SW 1271 (cell line): ENCODE results near the gene TELO2.
"Not testable (repeated sequence)": the region's sequence is repeated elsewhere in the genome, so short reads cannot be mapped to it uniquely, and the experiment has no call there.

Source experiments
- DNase-seq, 2 experiments: peaks; one replicate each; lab custom pipeline; 2025; lab: John Stamatoyannopoulos, UW

The TELO2 gene

DNA sequence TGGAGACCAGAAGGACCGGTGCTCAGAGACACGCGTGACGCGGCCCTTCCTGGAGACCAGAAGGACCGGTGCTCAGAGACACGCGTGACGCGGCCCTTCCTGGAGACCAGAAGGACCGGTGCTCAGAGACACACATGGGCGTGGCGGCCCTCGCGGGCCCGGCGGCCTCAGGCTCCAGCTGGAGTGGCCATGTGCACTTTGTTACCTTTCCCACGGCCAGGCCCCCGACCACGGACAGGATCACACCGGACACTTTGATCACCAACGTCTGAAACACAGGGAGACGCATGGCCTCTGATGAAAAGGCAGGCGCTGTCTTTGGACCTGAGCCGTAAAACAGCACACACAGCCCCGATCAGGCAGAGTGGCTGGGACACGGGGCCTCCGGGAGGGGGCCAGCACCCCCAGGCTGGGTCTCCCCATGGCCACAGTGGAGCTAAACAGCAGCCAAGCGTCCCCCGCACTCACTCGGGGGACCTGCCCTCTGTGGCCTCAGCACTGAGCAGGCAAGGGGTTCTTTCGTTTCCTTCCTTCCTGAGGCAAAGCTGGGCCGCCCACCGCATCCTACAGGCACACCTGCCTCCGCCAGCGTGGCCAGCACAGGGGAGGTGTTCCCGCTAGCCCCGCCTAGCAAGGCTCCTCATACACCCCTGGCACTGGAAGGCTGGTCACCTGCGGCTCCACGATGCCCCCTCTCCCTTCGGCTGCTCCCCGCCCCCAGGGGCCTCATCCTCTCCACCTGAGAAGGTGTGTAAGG is 35.5 kb upstream of the TELO2 start:
- DNase-seq: no peak

GRCh38 chr16:1458336-1458976 is 34.7 kb upstream of the TELO2 start:
- DNase-seq: no peak

DNA sequence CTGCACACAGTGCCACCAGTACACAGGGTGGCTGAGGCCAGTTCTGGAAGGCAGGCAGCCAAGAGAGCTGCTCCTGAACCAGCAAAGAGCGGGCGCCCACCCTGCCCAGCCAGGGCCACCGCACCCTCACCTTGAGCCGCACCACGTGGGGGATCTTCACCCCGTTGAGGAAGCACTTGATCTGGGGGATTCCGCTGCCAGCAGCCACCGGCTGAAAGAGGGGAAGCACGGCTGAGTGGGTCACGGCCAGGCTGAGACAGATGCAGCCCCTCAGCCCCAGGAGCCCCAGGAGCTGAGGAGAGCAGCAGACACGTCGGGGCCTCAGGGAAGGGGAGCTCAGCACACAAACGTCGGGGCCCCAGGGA is 34.2 kb upstream of the TELO2 start:
- no peak for DNase-seq

DNA sequence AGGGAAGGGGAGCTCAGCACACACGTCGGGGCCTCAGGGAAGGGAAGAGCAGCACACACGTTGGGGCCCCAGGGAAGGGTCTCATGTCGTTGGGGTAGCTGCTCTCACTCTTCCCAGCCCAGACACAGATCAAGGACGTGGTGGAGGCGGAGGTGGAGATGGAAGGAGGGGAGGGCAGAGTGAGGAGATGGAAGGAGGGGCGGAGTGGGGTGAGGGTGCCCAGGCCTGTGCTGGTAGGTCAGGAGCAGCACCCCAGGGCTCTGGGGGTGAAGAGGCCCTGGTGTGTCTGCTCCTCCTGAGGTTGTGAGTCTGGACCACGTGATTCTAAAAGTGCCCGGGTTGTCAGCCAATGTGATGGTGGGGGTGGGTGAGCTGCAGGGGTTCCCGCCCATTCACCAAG is 33.2 kb upstream of the TELO2 start:
- DNase-seq: no peak

- no peak for DNase-seq
Measured at GRCh38 chr16:1460602-1461138, 32.5 kb upstream of the TELO2 start.

DNA sequence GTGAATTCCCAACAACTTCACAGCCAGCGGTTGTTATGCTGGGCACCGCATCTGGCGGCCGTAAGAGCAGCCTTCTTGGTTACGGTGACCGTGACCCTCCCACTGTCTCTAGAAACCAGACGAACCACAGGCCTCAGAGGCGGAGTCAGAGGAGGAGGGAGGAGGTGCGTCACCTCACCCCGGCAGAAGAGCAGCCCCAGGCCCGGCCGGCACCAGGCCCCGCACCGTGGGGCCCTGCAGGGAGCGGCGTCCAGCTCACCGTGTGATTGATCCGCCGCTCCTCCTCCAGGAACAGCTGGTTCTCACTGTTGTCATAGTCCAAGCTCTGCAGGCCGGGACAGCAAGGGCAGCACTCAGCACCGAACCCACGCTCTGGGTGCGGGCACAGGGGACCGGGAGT is 32.0 kb upstream of the TELO2 start:
- DNase-seq: no peak

DNA sequence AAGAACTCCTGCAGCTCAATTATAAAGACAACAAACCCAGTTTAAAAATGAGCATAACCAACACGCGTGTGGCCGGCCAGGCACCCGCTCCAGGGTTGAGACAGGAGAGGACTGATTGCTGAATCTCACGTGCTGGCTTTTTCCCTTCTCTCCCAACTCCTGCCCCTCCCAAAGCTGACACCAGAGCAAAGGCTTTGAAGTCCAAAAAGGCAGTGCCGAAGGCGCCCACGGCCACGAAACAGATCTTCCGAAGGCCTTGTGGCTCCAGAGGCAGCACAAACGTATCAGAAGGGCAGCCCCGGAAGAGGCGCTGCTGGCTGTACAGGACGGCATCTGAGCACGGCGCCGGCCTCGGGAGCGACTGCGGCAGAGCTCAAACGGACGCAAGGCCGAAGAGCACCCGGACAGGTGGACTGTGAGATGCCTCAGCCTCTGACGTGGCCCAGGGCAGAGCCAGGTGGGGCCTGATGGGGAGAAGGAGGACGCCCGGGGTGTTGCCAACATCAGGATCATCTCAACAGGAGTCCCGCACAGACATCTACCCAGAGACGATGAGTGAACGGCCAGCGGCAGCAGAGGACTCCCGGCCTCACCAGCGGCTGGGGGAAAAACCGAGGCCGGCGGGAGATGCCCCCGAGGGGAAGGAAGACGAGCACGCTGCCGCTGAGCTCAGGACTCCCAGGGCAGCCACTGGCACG is 28.8 kb upstream of the TELO2 start:
- DNase-seq: no peak

- no peak for DNase-seq
Measured at GRCh38 chr16:1464894-1465566, 28.1 kb upstream of the TELO2 start.

GRCh38 chr16:1465567-1465915 is 27.6 kb upstream of the TELO2 start:
- DNase-seq: no peak

GRCh38 chr16:1466054-1466453 is 27.1 kb upstream of the TELO2 start:
- no peak for DNase-seq

- DNase-seq: no peak
Measured at GRCh38 chr16:1466968-1467521, 26.1 kb upstream of the TELO2 start.

DNA sequence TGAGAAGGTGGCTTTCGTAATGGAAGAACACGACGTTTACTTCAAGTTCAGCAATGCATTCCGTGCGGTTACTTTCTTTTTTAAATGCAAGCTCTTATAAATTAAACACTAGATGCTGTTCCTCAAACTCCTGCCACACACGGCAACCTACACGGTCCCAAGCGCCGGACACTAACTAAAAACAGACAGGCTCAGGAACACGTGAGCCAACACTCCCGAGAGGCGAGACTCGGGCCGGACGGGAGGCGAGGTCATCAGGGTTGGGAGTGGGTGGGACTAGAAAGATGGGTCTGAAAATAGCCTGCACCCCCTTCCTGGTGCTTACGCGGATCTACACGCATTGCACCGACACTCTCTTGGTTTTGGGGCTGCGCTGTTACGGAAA is 24.7 kb upstream of the TELO2 start:
- no peak for DNase-seq

DNA sequence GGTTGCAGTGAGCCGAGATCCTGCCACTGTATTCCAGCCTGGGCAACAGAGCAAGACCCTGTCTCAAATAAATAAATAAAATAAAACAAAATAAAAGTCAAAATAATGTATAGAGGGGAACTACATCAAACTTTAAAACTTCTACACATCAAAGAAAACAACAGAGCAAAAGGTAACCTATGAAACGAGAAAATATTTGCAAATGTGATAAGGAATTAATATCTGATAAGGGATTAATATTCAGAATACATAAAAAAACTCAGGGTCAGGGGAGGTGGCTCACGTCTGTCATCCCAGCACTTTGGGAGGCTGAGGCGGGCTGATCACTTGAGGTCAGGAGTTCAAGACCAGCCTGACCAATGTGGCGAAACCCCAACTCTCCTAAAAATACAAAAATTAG is 24.0 kb upstream of the TELO2 start:
- not testable (repeated sequence) for DNase-seq

DNA sequence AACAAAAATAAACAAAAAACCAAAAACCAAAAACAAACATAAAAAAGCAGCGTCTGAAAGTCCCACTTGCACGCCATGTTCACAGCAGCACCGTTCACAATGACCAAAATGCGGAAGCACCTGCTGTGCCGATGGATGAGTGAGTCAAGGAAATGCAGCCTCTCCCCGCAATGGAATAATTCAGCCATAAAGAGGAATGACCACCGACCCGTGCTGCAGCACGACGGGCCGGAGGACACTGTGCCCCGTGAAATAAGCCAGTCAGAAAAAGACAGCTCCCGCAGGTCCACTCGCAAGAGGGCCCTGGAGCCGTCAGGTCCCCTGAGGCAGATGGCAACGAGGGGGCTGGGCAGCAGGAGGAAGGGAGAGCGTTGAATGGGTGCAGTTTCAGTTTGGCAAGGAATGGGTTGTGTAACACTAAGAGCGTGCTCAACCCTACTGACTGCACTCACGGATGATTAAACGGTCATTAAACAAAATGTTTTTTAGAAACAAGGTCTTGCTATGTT is 23.4 kb upstream of the TELO2 start:
- DNase-seq: no peak

DNA sequence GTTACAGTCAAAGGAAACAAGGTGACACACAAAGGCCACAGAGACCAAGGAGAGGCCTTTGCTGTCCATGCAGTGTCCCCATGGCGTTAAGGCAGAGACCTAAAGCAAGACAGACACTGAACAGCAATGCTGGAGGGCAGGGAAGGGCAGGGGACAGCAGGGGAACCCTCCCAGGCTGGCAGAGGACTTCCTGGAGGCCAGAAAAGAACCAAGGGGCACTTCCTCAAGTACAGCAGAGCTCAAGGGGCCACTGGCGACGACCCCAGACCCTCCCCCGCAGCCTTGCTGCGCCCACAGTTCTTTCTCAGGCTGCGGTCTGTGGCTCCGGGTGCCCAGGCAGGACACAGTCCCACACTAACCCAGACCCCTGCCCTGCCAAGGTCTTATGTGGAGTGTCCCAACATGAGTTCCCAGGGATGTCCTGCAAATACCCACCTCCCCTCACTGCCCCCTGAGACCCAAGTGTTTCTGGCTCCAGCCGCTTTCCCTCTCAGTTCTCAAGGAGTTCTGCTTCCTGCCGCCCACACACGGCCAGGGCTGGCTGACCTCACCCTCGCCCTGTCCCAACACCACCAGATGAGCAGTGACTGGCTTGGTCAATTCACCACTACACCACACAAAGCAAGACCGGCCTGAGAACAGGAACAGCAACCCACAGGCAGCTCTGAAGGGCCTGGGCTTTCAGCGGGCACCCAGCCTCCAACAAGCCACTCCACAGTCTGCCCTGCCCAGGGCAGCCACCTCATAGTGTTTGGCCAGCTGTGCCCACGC is 22.5 kb upstream of the TELO2 start:
- no peak for DNase-seq

- DNase-seq: no peak
Measured at GRCh38 chr16:1471569-1472194, 21.5 kb upstream of the TELO2 start.

GRCh38 chr16:1472974-1473373 is 20.2 kb upstream of the TELO2 start:
- no peak for DNase-seq

GRCh38 chr16:1474082-1474795 is 18.9 kb upstream of the TELO2 start:
- no peak for DNase-seq

DNA sequence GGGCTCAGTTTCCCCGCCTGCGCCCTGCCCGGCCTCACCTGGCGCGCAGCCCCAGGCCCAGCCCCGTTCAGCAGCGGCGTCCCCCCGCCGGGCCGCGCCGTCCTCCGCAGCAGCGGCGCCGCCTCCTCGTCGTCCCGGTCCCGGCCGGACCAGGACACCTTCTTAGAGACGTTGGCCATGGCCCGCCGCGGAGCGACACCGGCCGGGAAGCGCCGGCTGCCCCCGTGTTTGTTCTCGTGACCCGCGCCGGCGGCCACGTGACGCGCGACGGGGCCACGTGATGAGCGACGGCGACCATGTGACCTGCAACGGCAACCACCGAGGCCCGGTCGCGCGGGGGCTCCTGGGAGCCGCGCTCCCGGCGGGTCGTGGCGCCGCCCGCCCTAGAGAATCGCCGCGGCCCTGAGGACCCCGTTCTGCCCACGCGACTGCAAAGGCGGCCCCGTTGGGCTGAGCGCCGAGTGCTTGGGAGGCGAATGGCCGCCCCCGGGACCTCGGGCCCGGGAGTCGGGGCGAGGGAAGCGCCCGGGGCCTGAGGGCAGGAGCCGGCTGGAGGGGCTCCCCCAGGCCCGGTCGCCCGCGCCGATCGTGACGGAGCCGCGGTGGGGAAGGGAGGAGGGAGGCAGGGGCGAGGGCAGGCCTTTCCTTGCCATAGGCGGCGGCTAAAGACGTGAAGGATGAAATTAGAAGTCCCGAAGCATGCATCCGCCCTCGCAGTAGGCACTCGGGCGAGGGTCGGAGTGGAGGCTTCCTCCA is 18.2 kb upstream of the TELO2 start, which contains the start of gene CLCN7:
CLCN7 (minus strand) TSS at position 233 of the 756 bp plus-strand sequence; CDS start at position 179, 54 bp downstream.
- DNase-seq: peak in 1 of 2 experiments; percentile 52
